HG02884 (cell line): Measurements from ENCODE around the gene RBM33.
"Not testable (repeated sequence)": the region's sequence is repeated elsewhere in the genome, so short reads cannot be mapped to it uniquely, and the experiment has no call there.

ENCODE experiments used
- ATAC-seq: cut with Tn5 transposase; IDR thresholded peaks from one replicate; pipeline ENCODE4 v1.9.1; 2021; ENCODE audit warnings: mild to moderate bottlenecking, moderate library complexity; ENCODE audit not compliant: unreplicated experiment

RBM33 gene

GRCh38 chr7:155688237-155688636 is 43.8 kb downstream of the RBM33 start:
- ATAC-seq, result not testable (repeated sequence)

- ATAC-seq, result not testable (repeated sequence)
These were observed 46.2 kb downstream of the RBM33 start for GRCh38 chr7:155690655-155691054.

- ATAC-seq, result no peak
These were observed 47.9 kb downstream of the RBM33 start for GRCh38 chr7:155692317-155692716.

DNA sequence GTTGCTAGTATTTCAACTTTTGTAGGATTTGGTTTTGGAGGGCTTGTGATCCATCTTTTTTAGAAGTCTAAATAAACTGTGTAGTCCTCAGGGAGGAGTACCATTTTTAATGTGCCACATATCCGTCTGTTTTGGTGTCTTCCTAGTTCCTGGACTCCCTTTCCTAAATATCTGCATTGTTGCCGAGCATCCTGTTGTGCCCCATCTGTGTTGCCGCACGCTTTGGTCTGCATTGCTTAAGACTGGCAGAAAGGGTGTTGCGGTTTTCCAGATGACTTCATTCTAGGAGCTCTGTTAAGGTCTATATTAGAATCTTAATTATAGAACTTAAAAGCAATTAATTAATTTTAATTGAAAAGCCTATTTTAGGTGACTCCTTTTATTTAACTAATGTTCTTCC is 49.4 kb downstream of the RBM33 start:
- no peak for ATAC-seq

DNA sequence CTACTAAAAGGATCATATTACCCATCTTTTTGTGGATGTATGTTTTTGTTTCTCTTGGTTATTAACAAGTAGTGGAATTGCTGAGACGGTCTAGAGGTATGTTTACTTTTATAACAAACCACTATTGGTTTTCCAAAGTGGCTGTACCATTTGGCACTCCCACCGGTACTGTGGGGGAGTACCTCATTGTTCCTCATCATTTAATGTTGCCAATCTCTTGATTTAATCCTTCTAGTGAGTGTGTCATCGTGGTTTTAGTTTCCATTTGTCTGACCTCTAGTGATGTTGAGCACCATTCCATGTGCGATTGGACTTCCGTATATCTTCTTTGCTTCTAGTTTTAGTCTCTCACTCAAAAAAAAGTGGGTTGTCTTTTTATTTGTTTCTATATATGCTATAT is 50.4 kb downstream of the RBM33 start:
- no peak for ATAC-seq

DNA sequence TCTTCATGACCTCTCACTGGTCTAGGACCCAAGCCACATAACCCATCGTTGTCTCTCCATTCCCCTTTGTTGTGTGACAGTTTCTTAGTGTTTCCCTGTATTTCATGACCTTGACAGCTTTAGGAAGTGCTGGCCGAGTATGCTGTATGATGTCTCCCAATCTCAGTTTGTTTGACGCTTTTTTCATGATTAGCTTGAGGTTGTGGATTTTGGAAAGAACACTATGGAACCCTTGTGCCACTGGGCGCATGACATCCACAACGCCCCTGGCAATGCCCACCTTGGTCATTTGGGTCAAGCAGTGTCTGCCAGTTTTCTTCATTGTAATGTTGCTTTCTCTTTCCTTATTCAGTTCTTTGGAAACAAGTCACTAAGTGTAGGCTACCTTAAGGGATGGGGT is 52.3 kb downstream of the RBM33 start:
- no peak for ATAC-seq

GRCh38 chr7:155698633-155699032 is 54.2 kb downstream of the RBM33 start:
- ATAC-seq, result no peak

- no peak for ATAC-seq
These were observed 54.7 kb downstream of the RBM33 start for GRCh38 chr7:155699180-155699579.

GRCh38 chr7:155700847-155701246 is 56.4 kb downstream of the RBM33 start:
- ATAC-seq, result no peak

GRCh38 chr7:155701972-155702544 is 57.6 kb downstream of the RBM33 start:
- no peak for ATAC-seq

GRCh38 chr7:155702616-155703015 is 58.2 kb downstream of the RBM33 start:
- no peak for ATAC-seq

DNA sequence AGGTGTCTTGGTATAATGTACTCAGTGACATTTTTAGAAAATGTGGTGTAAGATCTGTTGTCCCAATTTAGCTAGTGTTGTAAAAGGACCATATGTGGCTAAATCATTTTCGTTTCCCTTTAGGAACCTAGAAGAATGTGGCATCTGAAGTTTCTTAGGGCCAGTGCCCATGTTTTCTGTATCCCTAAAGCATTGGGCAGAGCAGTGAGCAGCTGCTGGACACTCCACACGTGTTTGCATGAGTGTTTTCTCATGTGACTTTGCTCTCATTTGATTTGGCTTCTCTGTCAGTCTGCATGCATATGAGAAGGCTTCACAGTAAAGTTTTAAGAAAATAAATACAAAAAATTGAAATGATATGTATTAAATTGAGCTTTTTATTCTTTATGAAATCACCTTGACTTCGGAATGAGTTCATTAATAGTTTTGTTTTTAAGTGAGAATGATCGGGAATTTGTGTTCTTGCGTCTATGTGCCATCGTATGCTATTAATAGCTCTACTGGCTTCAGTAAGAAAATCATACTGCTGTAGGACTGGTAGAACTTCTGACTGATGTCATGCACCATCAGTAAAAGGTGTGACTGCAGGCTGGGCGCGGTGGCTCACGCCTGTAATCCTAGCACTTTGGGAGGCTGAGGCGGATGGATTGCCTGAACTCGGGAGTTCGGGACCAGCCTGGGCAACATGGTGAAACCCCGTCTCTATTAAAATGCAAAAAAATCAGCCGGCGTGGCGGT is 61.3 kb downstream of the RBM33 start:
- no peak for ATAC-seq

- ATAC-seq, result no peak
These were observed 61.9 kb downstream of the RBM33 start for GRCh38 chr7:155706376-155706775.

- no peak for ATAC-seq
These were observed 65.0 kb downstream of the RBM33 start for GRCh38 chr7:155709453-155709852.

- ATAC-seq, result no peak
These were observed 65.6 kb downstream of the RBM33 start for GRCh38 chr7:155710031-155710430.

- ATAC-seq, result no peak
These were observed 66.1 kb downstream of the RBM33 start for GRCh38 chr7:155710530-155710929.

GRCh38 chr7:155711081-155711480 is 66.6 kb downstream of the RBM33 start:
- no peak for ATAC-seq

GRCh38 chr7:155713384-155713783 is 68.9 kb downstream of the RBM33 start:
- no peak for ATAC-seq

DNA sequence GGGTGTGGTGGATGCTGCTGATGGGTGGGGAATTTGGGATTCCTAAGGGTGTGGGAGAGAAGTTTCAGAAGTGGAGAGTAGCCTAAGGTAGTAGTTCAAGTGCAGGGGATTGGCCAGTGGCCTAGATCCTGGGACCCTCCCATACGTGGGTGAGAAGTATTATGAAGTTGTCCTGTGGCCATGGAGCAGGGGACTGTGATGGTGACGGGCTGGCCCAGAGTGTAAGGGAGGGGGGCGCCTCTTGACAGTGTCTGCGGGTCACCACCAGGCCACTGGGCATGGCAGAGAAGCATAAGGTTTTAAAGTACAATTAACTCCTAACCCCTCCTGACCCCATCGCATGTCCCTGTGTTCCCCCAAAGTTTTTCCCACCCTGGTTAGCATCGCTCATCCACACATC is 70.2 kb downstream of the RBM33 start:
- ATAC-seq, result no peak

DNA sequence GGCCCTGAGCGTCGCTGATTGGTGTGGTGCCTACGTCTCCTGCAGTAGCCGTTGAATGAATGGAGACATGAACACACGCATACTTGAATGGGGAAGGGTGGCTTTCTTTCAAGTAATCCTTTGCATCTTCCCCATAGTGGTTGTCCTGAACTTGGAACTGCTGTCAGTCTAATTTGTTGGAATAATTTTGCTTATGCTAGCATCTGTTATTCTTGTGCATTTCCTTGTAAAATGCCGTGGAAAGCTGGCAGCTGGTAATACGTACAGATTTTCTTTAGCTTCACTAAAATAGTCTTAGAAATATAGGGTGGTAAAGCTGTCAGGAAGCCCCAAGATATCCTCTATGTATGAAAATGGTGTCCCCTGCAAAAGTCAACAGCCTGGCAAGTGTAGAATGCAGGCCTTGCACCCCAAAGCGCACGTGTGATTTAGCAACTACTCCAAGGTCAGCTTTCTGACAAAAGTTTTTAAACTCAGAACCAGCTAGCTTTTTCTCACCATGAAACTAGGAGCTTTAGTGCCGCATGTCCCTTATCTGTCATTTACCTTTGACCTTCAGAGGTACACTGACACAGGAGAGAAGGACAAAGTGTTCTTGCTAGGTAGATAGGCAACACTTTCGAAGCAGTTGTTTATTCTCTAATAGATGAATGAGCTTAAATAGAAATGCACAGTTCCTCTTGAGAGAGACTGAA is 70.8 kb downstream of the RBM33 start:
- no peak for ATAC-seq

- no peak for ATAC-seq
These were observed 72.7 kb downstream of the RBM33 start for GRCh38 chr7:155717010-155717744.

GRCh38 chr7:155721056-155721455 is 76.6 kb downstream of the RBM33 start:
- no peak for ATAC-seq
